Measurements from ENCODE around the gene PID1.

The PID1 gene

DNA sequence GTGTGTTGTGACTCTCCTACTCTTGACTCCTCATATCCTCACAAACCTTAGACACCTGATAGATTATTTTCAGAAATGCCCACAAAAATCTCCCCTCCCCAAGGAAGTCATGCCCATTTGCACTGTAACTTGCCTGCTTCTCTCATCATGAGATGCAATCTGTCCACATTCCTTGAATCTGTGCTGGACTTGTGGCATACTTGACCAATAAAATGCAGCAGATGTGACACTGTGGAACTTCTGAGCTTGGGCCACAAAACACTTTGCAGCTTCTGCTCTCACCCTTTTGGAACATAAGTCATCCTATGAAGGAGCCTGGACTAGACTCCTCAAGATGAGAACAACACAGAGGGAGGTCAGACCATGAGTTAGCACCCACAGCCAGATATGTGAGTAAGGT lies 4.4 kb upstream of the PID1 start:
- TF ChIP-seq CTCF (IDR thresholded peaks at IDR 0.05; ENCODE audit: low read length) = no peak
- TF ChIP-seq EZH2 (optimal IDR thresholded peaks at IDR 0.05; ENCODE audit: low read depth, low read length) = no peak
- TF ChIP-seq EZH2phosphoT487 (IDR thresholded peaks at IDR 0.05; ENCODE audit: low read length) = no peak
- H3K9ac ChIP-seq (ENCODE audit: low read length) = no peak overlapping the region
- no peak for DNase-seq
- H3K27ac ChIP-seq (ENCODE audit: low read length) = no peak overlapping the region
- no peaks in the 10 kb centered on the region for H3K9me2 ChIP-seq (replicated peaks; ENCODE audit: insufficient read depth, low read length)
- H3F3A ChIP-seq (ENCODE audit: insufficient read depth, low read length) = no peaks in the 10 kb centered on the region
- H2AFZ ChIP-seq (ENCODE audit: low read length) = no peak overlapping the region
- no peaks in the 10 kb centered on the region for H4K20me1 ChIP-seq (ENCODE audit: insufficient read depth, low read length)
- H3K4me1 ChIP-seq (ENCODE audit: low read length) = no peaks in the 10 kb centered on the region
- no peaks in the 10 kb centered on the region for H3K27me3 ChIP-seq (replicated peaks; ENCODE audit: insufficient read depth, low read length)
- no peak overlapping the region for H3K4me2 ChIP-seq (ENCODE audit: low read depth, low read length)
- H3K36me3 ChIP-seq (replicated peaks; ENCODE audit: insufficient read depth, low read length) = no peaks in the 10 kb centered on the region
- H3K9me3 ChIP-seq (replicated peaks; ENCODE audit: insufficient read depth, low read length) = no peaks in the 10 kb centered on the region
- no peak overlapping the region for H3K4me3 ChIP-seq (ENCODE audit: low read length)
- no peaks in the 10 kb centered on the region for H3K79me2 ChIP-seq (ENCODE audit: low read length)

DNA sequence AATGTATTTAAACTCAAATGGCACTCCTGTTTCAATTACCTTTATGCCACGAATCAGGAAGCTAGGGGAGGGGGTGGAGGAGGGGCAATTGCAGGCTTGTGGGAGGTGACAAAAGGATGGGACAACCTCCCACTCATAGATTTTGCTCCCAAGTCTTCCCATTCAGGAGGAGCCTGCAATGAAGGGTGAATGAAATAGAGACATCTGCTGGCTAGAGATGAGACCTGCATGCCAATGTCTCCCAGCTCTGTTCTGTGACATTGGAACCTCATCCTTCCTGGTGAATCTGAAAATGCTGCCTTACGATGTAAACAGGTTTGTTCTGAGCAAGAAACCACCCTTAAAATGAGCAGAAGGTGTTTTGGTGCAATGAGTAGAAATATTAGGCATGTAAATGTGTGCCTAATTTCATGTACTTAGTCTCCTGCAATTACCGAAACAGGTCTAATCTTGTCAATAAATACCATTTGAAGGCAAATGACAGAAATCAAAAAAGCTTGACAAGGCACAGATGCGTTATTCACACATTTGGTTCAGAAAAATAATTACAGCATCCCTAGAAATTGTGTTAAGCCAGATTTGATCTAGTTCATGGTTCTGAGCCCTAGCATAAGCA lies 2.7 kb upstream of the PID1 start:
- Histone ChIP-seq H3F3A (ENCODE audit: insufficient read depth, low read length) (no peaks in the 10 kb centered on the region), H3K4me3 (ENCODE audit: low read length) (no peak overlapping the region), H3K9me2 (replicated peaks; ENCODE audit: insufficient read depth, low read length) (no peaks in the 10 kb centered on the region), H3K4me2 (ENCODE audit: low read depth, low read length) (peak overlapping the region; percentile 11; the same call in 1 of the 2 replicates), H3K4me1 (ENCODE audit: low read length) (no peaks in the 10 kb centered on the region), H3K9me3 (replicated peaks; ENCODE audit: insufficient read depth, low read length) (no peaks in the 10 kb centered on the region), H3K36me3 (replicated peaks; ENCODE audit: insufficient read depth, low read length) (no peaks in the 10 kb centered on the region), H2AFZ (ENCODE audit: low read length) (no peak overlapping the region), H3K9ac (ENCODE audit: low read length) (no peak overlapping the region), H3K27ac (ENCODE audit: low read length) (no peak overlapping the region), H3K27me3 (replicated peaks; ENCODE audit: insufficient read depth, low read length) (no peaks in the 10 kb centered on the region; the same call in 1 of the 2 replicates), H4K20me1 (ENCODE audit: insufficient read depth, low read length) (no peaks in the 10 kb centered on the region), H3K79me2 (ENCODE audit: low read length) (no peaks in the 10 kb centered on the region)
- peak; percentile 25 for DNase-seq
- TF ChIP-seq EZH2 (optimal IDR thresholded peaks at IDR 0.05; ENCODE audit: low read depth, low read length) (no peak), EZH2phosphoT487 (IDR thresholded peaks at IDR 0.05; ENCODE audit: low read length) (no peak), CTCF (IDR thresholded peaks at IDR 0.05; ENCODE audit: low read length) (peak; percentile 67)

DNA sequence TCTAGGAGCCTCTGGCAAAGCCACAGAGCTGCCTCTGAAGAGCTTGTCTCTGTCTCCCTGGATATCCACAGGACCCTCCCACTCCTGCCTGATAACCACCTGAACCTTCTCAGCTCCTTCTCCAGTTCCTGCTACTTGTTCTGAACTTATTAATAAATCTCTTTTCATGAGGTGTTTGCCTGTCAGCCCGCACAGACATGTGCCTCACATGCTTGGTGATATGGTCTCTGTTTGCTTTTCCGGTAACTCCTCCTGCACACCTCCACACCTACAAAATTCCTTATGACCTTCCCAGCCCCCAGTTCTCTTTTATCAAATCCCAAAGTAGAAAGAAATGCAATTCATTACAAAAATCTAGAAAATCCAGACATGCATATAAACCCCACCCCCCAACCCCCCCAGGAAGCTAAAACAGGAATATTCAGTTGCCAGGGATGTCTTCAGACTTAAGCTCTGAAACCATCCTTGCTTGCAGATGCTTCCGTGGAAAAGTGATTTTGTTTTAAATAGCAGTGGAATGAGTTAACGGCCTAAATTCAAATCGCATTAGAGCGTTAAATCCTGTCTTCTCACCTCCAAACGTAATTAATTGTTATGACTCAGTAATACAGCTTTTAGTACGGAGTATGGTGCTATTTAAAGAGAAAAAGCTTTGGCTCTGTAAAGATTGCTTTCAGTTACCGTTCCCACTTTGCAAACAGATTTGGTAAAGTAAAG lies 2.1 kb upstream of the PID1 start:
- no peaks in the 10 kb centered on the region for H3K4me1 ChIP-seq (ENCODE audit: low read length)
- no peak for DNase-seq
- H3K9me2 ChIP-seq (replicated peaks; ENCODE audit: insufficient read depth, low read length) = no peaks in the 10 kb centered on the region
- no peaks in the 10 kb centered on the region for H3K36me3 ChIP-seq (replicated peaks; ENCODE audit: insufficient read depth, low read length)
- H3K79me2 ChIP-seq (ENCODE audit: low read length) = no peaks in the 10 kb centered on the region
- H3K27ac ChIP-seq (ENCODE audit: low read length) = no peak overlapping the region
- no peak overlapping the region for H2AFZ ChIP-seq (ENCODE audit: low read length)
- H3K4me3 ChIP-seq (ENCODE audit: low read length) = no peak overlapping the region
- peak overlapping the region; percentile 11; the same call in 1 of the 2 replicates for H3K4me2 ChIP-seq (ENCODE audit: low read depth, low read length)
- H4K20me1 ChIP-seq (ENCODE audit: insufficient read depth, low read length) = no peaks in the 10 kb centered on the region
- TF ChIP-seq EZH2phosphoT487 (IDR thresholded peaks at IDR 0.05; ENCODE audit: low read length) = no peak
- no peak for TF ChIP-seq CTCF (IDR thresholded peaks at IDR 0.05; ENCODE audit: low read length)
- TF ChIP-seq EZH2 (optimal IDR thresholded peaks at IDR 0.05; ENCODE audit: low read depth, low read length) = no peak
- no peaks in the 10 kb centered on the region; the same call in 1 of the 2 replicates for H3K27me3 ChIP-seq (replicated peaks; ENCODE audit: insufficient read depth, low read length)
- H3K9me3 ChIP-seq (replicated peaks; ENCODE audit: insufficient read depth, low read length) = no peaks in the 10 kb centered on the region
- H3K9ac ChIP-seq (ENCODE audit: low read length) = no peak overlapping the region
- no peaks in the 10 kb centered on the region for H3F3A ChIP-seq (ENCODE audit: insufficient read depth, low read length)
